B cell (primary cell): ENCODE results near the gene PSEN1. TPM values are rescaled to one million over a fixed set of nuclear protein-coding genes. Genes with fewer than 3 reads are reported as not detected.
A peak's percentile ranks its signal among the peaks of the same experiment; 100 is the strongest.

Source experiments
- ATAC-seq: fragments of 200-7000 bp; cut with Tn5 transposase; one replicate; pipeline ENCODE4 v1.10.0; 2021; ENCODE audit warnings: low read depth, mild to moderate bottlenecking, moderate number of reproducible peaks, moderate library complexity
- CTCF ChIA-PET: fragments of 350-600 bp; sonication (Branson Sonifier 250); formaldehyde crosslinking; loops from one replicate; lab custom pipeline; 2021; ENCODE audit warnings: antibody characterized with exemption, inconsistent platforms; lab: Charles Lee
- POLR2A ChIA-PET: fragments of 350-600 bp; sonication (Branson Sonifier 250); formaldehyde crosslinking; loops from one replicate; lab custom pipeline; 2021; ENCODE audit warnings: antibody characterized with exemption; lab: Charles Lee
- DNase-seq: peaks from one replicate; pipeline ENCODE4 v3.0.0; 2013
- H2AFZ ChIP-seq: 2 replicates; pipeline ENCODE4 v1.6.1; 2012; ENCODE audit warnings: mild to moderate bottlenecking, low read depth, low read length; ENCODE audit not compliant: insufficient read depth, poor library complexity, severe bottlenecking
- H3K27ac ChIP-seq, 2 donors: 1 replicate in 1 of 2; 2 replicates in 1 of 2; pipeline ENCODE4 v1.5.1; 2012 to 2013; ENCODE audit warnings: low read length in 2 of 2, mild to moderate bottlenecking in 2 of 2, moderate library complexity in 1 of 2
- H3K27me3 ChIP-seq, 4 experiments: fragments of 200-600 bp in 1 of 4; sonication (generic) in 1 of 4; replicated peaks in 1 of 4; 1 replicate in 2 of 4; 2 replicates in 2 of 4; pipeline versions ENCODE4 v1.6.1 to v1.7.0; 2013 to 2016; ENCODE audit warnings: low read length in 3 of 4, mild to moderate bottlenecking in 2 of 4, mixed read lengths in 1 of 4, moderate library complexity in 1 of 4; ENCODE audit not compliant: insufficient read depth in 4 of 4, control insufficient read depth in 3 of 4; ENCODE audit errors: control extremely low read depth in 1 of 4
- H3K36me3 ChIP-seq, 2 experiments: replicated peaks in 1 of 2; 1 replicate in 1 of 2; 2 replicates in 1 of 2; pipeline versions ENCODE4 v1.6.1 to v1.7.1; 2013; ENCODE audit warnings: low read length in 1 of 2; ENCODE audit not compliant: insufficient read depth in 2 of 2, control insufficient read depth in 1 of 2; ENCODE audit errors: control extremely low read depth in 1 of 2, extremely low read depth in 1 of 2
- H3K4me1 ChIP-seq, 2 donors: fragments of 200-600 bp in 1 of 2; sonication (generic) in 1 of 2; 1 replicate in 1 of 2; 2 replicates in 1 of 2; pipeline versions ENCODE4 v1.5.1 to v1.6.1; 2013 to 2017; ENCODE audit warnings: low read length in 2 of 2; ENCODE audit not compliant: control insufficient read depth in 2 of 2, insufficient read depth in 2 of 2
- H3K4me2 ChIP-seq: replicated peaks from 2 replicates; pipeline ENCODE3; 2012; ENCODE audit warnings: mild to moderate bottlenecking, low read depth, low read length; ENCODE audit not compliant: poor library complexity, severe bottlenecking
- H3K4me3 ChIP-seq, 5 experiments: fragments of 200-600 bp in 1 of 5; sonication (generic) in 1 of 5; 1 replicate in 3 of 5; 2 replicates in 2 of 5; pipeline versions ENCODE4 v1.5.1 to v1.7.0; 2011 to 2016; ENCODE audit warnings: low read length in 4 of 5, mild to moderate bottlenecking in 4 of 5, low read depth in 2 of 5, control low read depth in 1 of 5, moderate library complexity in 1 of 5; ENCODE audit not compliant: insufficient read depth in 1 of 5; ENCODE audit errors: control extremely low read depth in 1 of 5, extremely low read depth in 1 of 5
- H3K79me2 ChIP-seq: fragments of 200-600 bp; sonication (generic); one replicate; pipeline ENCODE4 v1.6.0; 2016; ENCODE audit warnings: low read length; ENCODE audit not compliant: control insufficient read depth, insufficient read depth
- H3K9ac ChIP-seq: fragments of 200-600 bp; sonication (generic); 2 replicates; pipeline ENCODE4 v1.6.1; 2017; ENCODE audit warnings: mild to moderate bottlenecking, low read length, moderate library complexity
- H3K9me3 ChIP-seq, 3 donors: one replicate each; pipeline versions ENCODE4 v1.6.1 to v1.7.1; 2013; ENCODE audit warnings: low read length in 2 of 3; ENCODE audit not compliant: control insufficient read depth in 2 of 3, insufficient read depth in 1 of 3; ENCODE audit errors: control extremely low read depth in 1 of 3
- H4K20me1 ChIP-seq: 2 replicates; pipeline ENCODE4 v1.6.0; 2012; ENCODE audit warnings: mild to moderate bottlenecking, low read length; ENCODE audit not compliant: insufficient read depth, control insufficient read depth, poor library complexity, severe bottlenecking
- H3K27ac Mint-ChIP-seq: one replicate; pipeline ENCODE4 v1.8.0; 2021; ENCODE audit warnings: mixed read lengths
- H3K27me3 Mint-ChIP-seq: one replicate; pipeline ENCODE4 v1.8.0; 2021; ENCODE audit warnings: mixed read lengths
- H3K4me1 Mint-ChIP-seq: one replicate; pipeline ENCODE4 v1.8.0; 2021; ENCODE audit warnings: mixed read lengths
- H3K4me3 Mint-ChIP-seq: one replicate; pipeline ENCODE4 v1.8.0; 2021; ENCODE audit warnings: mixed read lengths
- H3K9me3 Mint-ChIP-seq: one replicate; pipeline ENCODE4 v1.8.0; 2022; ENCODE audit warnings: mixed read lengths; ENCODE audit not compliant: insufficient read depth
- CTCF ChIP-seq: fragments of 200-600 bp; IDR thresholded peaks from one replicate; pipeline ENCODE4 v1.8.0; 2022; ENCODE audit warnings: antibody characterized with exemption, mild to moderate bottlenecking
- WGBS: methylation state at CpG from one replicate; pipeline ENCODE4 v1.1.5; 2013; ENCODE audit warnings: missing lambda C conversion rate; ENCODE audit not compliant: insufficient coverage; 5-methylcytosine and 5-hydroxymethylcytosine counted together
- intact Hi-C: fragments of 100-400 bp; cut with micrococcal nuclease; formaldehyde crosslinking; loops from one replicate; pipeline ENCODE4 v1.10.0; 2022
- polyA plus RNA-seq: library from polyadenylated mRNA; depleted of rRNA; stranded (reverse); fragments of >200 nt; gene quantifications from 2 replicates; pipeline ENCODE4 v1.2.3, GENCODE V29; 2012
- total RNA-seq, 2 donors: library from RNA; stranded (reverse); fragments of 120-200 nt in 1 of 2; gene quantifications; 1 replicate in 1 of 2; 2 replicates in 1 of 2; pipeline versions ENCODE4 v1.2.3 to v1.2.4, GENCODE V29; 2013 to 2022

PSEN1 gene
- total and polyA plus RNA-seq, 2 donors (not counting 1 experiment from before 2014, with no cell fraction given), result 10.2 to 75.9 TPM

- peak; percentile 81 for ATAC-seq
- peak overlapping the region; percentile 6 to 69 (median 52) for H3K4me3 ChIP-seq
- WGBS, result 6% methylated on average over 48 of the region's 48 CpGs
Measured at GRCh38 chr14:73269729-73270531, 133.6 kb downstream of the PSEN1 start.

More at GRCh38 chr14:73269729-73270531, 133.6 kb downstream of the PSEN1 start:
- Histone ChIP-seq H2AFZ (peak overlapping the region; percentile 71), H4K20me1 (no peaks in the 10 kb centered on the region), H3K4me2 (peak overlapping the region; percentile 89), H3K4me1 (peaks cover 11 to 13% of the 10 kb centered on the region in 2 donors), H3K36me3 (peaks cover 0 to 9% of the 10 kb centered on the region in 2 experiments), H3K27me3 (no peaks in the 10 kb centered on the region), H3K27ac (no peak overlapping the region), H3K79me2 (no peaks in the 10 kb centered on the region), H3K9ac (peak overlapping the region; percentile 62), H3K9me3 (no peaks in the 10 kb centered on the region)
- ChIA-PET POLR2A (interaction anchor here (0.6 to 1.5 kb wide), 3 partner anchors 22 to 30 kb away, joined by 3 to 7 read pairs (median 6); no protein-coding TSS in a partner anchor), CTCF (interaction anchor here (0.6 to 2.1 kb wide), 4 partner anchors 19 to 202 kb away, joined by 3 to 13 read pairs (median 5); no protein-coding TSS in a partner anchor)
- no peak for TF ChIP-seq CTCF
- Mint-ChIP-seq H3K27me3 (no peaks in the 10 kb centered on the region), H3K27ac (peak overlapping the region; percentile 86), H3K9me3 (no peaks in the 10 kb centered on the region), H3K4me3 (peak overlapping the region; percentile 91), H3K4me1 (peaks cover 25% of the 10 kb centered on the region)
- DNase-seq, result peak; percentile 65
- intact Hi-C loops, result no loop called here
